HG03342 (cell line): ENCODE measurements around the gene TRIM2.
A peak's percentile ranks its signal among the peaks of the same experiment; 100 is the strongest.
"Not testable (repeated sequence)": the region's sequence is repeated elsewhere in the genome, so short reads cannot be mapped to it uniquely, and the experiment has no call there.

Experiments used
- ATAC-seq: cut with Tn5 transposase; IDR thresholded peaks from one replicate; pipeline ENCODE4 v1.9.1; 2021; ENCODE audit warnings: mild to moderate bottlenecking, moderate library complexity; ENCODE audit not compliant: unreplicated experiment

Gene TRIM2

DNA sequence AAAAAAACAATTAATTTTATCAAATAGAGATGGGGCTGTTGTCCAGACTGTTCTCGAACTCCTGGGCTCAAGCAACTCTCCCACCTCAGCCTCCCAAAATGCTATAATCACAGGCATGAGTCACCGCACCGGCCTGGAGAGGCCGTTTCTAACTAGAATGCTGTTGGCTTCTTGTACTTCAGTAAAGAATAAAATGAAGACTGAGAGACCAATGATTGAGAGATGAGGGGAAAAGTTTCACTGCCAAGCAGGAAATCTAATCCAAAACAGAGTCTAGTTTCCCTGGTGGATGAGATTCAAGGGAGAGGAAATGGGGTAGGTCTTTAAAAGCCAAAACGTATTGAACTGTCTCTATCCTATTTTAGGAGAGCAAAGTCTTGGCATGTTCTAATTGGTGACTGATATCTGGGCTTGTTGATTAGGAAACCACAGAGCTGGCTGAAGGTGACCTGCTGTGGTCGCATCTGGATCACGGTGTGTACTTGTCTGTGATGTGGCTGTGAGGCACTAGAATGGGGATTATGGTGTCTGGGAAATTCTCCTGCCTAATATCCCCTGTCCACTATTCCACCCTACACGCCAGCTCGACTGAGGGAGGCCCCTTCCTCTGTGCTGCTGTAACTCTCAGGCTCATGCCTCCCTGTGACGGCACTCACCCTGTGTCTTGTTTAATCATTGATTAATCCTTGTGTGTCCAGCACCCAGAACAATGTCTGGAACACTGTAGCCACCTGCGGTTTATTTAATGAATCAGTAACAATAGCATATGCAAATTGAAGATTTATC is 15.0 kb upstream of the TRIM2 start:
- no peak for ATAC-seq

DNA sequence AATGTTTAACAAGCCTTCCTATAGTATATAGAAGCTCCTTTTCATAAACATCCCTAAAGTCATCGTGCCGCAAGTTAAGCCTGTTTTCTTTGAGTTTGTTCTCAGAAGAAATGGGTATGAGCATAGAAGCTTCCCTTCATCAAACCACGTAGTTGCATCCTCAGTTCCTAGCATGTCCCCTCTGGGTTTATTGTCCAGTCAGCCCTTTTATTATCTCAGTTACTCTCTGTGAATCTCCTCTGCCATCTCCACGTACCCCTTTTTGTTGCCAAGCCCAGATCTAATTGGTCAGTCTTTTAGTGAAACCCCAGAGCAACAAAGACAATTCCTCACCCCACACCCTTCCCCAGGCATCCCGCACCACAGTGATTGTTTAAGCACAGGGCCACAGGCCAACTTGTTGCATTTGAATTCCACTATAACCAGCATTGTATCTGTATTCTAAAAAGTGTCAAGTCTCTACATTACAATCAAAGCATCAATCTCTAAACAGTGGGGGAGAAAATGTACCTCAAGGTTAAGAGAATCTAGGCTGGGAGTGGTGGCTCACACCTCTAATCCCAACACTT is 12.4 kb upstream of the TRIM2 start:
- ATAC-seq = no peak

DNA sequence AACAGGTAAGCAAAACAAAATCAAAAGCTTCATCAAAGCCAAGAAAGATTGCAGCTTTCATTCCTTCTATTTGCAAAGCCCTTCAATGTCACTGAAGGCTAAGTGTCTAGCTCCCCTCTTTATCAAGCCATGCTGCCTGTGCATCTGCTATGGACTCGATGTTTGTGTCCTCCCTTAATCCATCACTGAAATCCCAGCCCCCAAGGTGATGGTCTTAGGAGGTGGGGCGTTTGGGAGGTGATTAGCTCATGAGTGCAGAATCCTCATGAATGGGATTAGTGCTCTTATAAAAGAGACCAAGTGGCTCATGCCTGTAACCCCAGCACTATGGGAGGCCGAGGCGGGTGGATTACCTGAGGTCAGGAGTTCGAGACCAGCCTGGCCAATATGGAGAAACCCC is 6.9 kb upstream of the TRIM2 start:
- ATAC-seq = no peak

DNA sequence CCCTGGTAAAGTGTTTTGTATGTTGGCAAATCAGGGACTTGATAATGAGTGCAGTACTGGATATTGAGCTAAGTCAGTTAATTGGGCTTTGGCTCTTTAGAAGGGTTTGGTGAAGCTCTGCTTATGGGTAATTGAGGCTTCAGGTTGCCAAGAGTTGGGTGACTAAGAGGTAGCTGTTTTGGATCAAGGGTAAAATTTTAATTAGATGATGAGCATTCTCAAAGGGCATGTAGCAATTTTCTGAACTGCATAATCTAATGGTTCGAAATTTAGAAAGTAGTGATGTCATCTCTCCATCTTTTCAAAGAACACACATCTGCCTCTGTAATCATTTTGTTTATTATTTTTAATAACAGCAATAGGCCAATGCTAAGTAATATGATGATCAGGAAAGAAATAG is 5.5 kb upstream of the TRIM2 start:
- ATAC-seq = no peak

DNA sequence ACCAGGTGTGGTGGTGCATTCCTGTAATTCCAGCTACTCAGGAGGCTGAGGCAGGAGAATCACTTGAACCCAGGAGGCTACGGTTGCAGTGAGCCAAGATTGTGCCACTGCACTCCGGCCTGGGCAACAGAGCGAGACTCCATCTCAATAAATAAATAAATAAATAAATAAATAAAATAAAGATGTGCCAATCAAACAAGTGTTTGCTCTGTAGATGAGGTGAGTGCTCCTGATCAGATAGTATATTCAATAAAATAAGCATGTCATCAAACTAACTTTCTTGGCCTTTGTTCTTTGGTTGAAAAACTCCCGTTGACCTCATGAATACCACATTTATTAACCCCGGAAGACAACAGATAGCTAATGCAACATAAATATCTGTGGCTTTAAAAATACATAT is 497 bp upstream of the TRIM2 start:
- ATAC-seq = not testable (repeated sequence)

DNA sequence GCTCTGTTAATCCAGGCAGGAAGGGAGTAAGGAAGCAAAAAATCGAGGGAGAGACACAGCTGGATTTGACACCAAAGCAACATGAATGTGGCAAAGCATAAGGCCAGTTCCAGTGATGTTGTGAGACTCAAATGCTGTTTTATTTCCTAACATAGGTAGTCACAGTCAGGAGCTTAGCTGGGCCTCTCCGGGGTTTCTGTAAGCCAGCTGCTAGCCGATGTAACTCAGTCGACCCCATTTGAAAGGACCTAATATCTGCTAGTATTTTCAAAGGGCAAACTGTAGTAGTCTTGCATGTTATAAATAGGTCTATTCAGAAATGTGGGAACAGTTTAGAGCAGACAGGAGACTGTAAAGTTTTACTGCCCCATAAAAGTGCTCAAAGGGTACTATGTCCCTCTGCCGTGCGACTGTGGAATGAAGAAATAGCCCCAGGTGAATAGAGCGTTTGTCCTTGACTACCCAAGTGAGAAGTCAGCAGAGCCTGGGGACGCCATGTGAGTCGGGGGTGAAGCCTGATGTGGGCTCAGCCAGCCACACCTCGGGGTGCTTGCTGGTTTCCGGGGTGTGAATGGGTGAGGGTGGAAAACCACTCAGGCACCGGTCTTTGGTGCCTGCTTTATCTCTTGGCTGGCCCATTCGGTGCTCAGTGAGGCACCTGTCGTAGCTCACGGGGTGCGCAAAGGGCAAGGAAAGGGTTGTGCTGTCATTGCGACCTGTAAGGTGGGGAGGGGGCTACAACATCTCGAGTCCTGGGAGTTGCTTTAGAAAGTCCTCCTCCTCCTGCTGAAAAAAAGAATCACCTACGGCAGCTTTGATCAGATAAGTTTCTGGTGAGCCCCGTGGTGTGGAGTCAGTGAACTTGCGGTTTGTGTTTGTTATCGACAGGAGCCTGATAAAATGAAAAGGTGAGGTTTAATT is 745 bp downstream of the TRIM2 start:
- peak; percentile 90 for ATAC-seq

DNA sequence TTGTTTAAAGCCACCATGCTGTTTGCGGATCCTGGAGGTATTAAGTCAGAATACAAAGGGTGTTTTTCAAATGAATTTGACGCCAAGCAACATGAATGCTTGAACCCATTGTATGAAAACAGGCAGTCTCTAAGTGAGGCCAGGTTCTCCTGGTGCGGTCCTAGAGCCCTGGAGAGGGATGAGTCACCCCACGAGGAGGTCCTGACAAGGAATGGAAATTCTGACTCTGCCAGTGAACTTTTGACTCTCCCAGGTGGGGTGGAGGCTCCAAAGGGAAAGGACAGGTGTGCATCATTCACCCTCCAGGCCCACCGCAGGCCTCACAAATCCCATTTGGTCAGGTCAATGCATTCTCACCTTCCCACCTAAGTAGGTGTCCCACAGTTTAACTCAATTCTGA is 1.5 kb downstream of the TRIM2 start:
- no peak for ATAC-seq

DNA sequence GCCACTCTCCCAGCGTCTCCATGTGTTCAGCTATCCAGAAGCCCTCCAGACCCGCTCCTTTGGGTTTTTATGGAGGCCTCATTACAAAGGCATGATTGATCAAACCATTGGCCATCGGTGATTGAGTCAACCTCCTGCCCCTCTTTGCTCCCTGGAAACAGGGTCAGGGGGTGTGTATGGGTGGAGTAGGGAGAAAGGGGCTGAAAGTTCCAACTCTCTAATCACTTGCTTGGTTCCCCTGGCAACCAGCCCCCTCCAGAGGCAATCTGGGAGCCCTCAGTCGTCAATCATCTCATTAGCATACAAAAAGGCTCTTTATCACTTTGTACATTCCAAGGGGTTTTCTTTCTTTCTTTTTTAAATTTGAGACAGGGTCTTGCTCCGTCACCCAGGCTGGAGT is 2.3 kb downstream of the TRIM2 start:
- ATAC-seq = no peak

DNA sequence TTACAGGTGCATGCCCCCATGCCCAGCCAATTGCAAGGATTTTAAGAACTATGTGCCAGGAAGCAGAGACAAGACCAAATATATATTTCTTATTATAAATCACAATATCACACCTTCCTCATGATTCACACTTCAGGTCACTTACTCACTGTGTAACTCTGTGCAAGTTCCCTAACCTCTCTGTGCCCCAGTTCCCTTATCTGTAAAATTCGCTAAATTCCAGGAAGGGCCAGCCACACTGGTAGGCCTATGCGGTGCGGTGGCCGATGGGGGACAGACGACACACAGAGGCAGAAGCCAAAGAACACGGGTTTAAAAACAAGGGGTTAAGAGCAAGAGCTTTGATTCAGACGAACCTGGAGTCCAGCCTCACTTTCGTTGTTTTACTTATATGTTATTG is 2.8 kb downstream of the TRIM2 start:
- no peak for ATAC-seq

DNA sequence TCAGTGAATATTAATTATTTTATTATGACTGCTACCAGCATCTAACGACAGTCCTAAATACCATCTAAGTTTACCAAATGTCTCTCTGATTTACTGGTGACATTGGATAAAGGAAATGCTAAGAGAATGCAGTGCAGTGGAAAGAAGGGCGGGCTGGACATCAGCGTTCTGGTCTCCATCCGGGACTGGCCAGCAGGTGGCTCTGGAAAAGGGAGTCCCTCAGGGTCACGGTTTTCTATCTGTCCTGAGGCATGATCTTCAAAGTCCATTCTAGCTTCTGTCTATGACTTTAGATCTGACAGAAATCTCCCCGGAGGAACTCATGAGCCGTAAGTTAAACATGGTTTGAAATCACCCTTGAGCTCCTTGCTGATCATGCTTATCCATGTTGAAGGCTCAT is 3.3 kb downstream of the TRIM2 start:
- no peak for ATAC-seq

DNA sequence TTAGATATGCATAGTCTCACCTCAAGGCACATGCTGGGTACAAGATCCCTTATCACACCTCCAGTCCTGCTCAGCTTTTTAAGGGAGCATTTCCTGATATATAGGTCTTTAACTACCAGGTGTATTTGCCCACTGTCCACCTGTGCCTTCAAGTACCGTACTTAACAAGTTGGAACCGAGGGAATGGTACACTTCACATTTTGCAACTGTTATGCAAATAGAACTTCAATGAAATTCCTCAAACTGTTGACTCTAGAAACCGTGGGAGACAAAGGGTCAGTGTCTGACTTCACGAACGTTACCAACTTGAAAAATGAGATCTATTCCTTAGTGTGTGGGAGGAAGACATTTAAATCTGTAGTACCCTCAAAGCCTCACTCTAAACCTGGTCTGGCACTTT is 5.2 kb downstream of the TRIM2 start:
- no peak for ATAC-seq

DNA sequence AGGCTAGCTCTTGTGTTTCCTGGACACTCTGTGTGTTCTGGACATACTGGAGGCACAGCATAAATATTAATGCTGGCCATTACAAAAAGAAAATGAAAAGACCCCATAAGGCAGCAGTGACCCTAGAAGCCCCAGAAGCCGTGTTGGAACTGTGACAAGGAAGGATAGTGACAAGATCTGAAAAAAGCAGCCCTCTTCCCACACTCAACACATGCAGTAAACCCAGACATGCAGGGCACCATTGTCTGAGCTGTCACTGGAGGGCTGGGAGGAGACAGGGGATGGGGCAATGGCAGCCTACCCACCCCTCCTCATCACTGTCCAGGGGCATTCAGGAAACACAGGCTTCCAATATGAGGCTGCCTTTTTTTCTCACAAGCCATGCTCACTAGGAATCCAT is 6.5 kb downstream of the TRIM2 start:
- no peak for ATAC-seq

DNA sequence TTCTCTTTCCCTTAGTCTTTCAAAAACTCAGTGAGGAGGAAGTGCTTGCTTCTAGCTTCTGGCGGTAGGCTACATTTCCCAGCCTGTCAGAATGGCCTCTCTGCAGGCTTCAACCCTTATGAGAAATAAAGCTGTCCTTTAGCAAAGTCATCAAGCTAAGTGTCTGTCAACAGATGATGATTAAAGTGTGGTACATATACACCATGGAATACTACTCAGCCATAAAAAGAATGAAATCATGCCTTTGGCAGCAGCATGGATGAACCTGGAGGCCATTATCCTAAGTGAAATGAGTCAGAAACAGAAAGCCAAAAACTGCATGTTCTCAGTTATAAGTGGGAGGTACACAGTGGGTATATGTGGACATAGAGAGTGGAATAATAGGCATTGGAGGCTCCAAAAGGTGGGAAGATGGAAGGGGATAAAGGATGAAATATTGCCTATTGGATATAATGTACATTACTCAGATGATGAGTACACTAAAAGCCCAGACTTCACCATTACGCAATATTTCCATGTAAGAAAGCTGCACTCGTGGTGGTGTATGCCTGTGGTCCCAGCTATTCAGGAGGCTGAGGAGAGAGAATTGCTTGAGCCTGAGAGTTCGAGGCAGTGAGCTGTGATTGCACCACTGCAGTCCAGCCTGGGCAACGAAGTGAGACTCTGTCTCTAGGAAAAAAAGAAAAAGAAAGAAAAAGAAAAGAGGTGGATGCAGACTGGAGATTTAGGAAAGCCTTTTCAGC is 7.9 kb downstream of the TRIM2 start:
- ATAC-seq = no peak

DNA sequence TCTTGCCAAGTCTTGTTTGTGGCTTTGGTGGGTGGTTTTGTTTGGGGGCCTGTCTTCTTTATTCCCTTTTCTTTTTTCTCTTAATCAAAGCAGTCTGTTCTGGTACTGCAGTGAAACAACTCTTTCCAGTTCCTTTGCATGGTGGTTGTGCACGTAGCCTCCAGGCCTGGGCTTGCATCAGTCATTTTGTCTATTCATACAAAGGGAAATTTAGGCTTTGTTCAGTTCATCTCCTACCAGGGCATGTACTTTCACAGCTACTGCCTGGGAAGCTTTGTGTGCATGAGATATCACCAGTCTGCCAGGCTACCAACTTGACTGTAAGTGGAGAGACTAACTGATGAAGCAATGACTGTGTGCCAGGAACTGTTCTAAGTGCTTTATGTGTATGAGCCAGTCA is 8.5 kb downstream of the TRIM2 start:
- ATAC-seq = no peak

DNA sequence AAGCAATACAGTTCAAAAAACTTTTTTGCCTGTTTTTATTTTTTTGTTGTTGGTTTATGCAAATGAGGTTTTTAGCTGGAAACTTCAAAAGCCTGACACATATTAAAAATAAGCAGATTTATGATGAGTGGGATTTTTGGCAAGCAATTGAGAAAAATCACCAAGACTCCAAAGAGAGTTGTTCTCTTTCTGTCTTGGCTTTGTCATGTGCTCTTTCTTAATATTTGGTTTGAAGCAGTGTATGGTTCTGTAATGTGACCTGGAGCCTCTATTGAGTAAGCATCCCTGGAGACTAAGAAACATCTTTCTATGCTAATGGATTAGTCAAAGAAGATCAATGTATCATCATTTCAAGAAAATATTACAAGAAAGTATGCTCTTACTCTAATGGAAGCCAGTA is 11.7 kb downstream of the TRIM2 start:
- no peak for ATAC-seq

DNA sequence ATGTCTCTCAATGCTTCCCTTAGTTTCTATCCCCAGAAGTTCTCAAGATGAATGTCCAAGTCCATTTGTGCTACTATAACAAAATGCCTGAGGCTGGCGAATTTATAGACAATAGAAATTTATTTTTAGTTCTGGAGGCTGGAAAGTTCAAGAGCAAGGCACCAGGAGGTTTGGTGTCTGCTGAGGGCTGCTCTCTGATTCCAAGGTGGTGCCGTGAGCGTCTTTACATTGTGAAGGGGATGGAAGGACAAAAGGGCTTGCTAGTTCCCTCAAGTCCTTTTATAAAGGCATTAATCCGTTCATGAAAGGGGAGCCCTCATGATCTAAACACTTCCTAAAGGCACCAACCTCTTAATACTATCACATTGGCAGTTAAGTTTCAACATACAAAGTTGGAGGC is 12.3 kb downstream of the TRIM2 start:
- ATAC-seq = no peak

DNA sequence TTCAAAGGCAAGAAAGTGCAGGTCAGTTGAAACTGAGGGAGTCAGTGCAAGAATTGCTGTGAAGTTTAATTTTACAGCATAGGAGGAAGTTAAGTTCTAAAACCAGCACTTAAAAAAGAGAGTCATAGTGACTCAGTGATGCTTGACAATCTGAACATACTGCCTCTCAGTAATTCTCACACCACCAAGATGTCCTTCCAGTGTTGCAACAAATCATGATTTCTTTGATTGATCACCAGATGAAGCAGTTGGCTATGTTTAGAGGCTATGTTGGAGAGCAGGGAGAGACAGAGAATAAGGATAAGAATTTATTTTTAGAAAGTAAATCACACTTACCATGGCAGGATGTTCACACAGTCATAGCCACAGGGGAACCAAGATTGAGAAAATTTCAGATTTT is 13.2 kb downstream of the TRIM2 start:
- ATAC-seq = no peak

DNA sequence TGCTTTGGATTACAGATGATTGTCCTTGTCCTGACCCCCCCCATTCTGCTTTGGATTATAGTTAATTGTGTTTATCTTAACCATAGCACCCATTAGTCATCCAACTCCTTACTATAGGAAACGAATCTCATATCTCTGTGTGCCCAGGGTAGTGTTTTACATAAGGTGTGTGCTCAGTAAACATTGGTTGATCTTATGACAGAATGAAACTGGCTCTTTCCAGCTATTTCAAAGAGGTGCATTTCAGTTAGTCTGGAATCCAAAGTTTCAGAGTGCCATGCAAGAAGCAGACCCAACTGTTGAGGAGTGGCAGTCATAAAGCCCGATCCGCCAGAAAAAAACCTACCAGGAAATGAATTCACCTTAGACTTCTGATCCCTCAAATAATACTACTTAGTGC is 14.7 kb downstream of the TRIM2 start:
- ATAC-seq = no peak

DNA sequence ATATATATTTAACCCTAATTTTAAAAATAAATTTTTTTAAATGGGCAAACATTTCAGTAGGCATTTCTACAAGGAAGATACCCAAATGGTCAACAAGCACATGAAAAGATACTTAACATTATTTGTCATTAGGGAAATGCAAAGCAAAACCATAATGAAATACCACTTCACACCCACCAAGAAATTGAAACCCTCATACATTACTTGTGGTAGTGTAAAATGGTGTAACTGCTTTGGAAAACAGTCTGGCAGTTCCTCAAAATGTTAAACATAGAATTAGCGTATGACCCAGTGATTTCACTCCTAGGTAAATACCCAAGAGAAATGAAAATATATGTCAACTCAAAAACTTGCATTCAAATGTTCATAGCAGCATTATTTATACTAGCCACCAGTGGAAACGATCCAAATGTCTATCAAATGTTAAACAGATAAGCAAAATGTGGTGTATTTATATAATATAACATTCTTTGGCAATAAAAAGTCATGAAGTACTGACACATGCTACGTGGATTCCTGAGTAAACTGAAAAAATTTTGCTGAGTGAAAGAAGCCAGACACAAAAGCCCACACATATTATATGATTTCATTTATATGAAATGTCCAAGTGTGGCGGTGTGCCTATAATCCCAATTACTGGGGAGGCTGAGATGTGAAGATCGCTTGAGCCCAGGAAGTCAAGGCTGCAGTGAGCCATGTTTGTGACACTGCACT is 16.6 kb downstream of the TRIM2 start:
- no peak for ATAC-seq
